Measurements from ENCODE around the gene LDLRAD3.

LDLRAD3 gene

DNA sequence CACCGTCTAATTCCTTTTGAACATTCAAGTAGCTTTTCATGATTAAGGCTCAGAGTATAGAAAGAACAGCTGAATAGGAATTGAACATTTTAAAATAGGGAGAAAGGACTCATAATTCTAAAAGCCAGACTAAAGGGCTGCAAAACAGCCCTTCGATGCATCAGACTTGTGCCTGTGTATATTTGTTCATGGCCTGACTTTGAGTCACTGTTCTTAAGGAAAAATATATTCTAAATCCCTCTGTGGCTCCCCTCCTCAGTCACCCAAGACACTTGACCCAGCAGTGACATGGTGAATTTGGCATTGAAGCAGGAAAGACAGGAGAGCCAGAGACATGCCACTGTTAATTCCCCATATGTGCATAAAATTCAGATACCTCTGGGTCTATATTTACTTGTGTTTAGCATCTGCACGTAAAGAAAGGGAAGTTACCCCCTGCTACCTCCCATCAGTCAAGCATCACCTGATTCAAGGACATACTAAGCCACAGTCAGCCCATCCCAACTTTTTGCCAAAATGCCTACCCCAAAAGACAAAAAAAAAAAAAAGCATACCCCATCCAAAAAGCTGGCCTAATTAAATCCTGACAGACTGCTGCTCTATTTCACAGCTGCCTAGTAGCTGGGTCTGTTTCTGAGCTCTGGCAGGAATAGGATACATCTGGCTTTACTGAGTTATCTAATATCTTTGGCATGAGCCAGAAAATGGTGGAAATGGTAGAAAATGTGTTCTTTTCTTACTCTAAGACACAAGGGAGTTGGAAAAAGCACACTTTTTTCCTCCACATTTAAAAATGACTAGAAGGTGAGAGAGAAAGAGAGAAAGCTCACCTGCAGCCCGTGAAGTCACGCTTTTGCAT, 251.9 kb downstream of the LDLRAD3 start:
- Histone ChIP-seq H3K4me1 (ENCODE audit: insufficient read depth, low read length) (peaks cover 12% of the 10 kb centered on the region), H3K27me3 (ENCODE audit: insufficient read depth, low read length) (no peaks in the 10 kb centered on the region), H3K27ac (ENCODE audit: low read length) (peak overlapping the region; percentile 8), H3K9me3 (ENCODE audit: insufficient read depth, low read depth, low read length) (no peaks in the 10 kb centered on the region), H3K36me3 (ENCODE audit: insufficient read depth, low read depth, low read length) (peaks cover 9% of the 10 kb centered on the region; the same call in 1 of the 2 replicates), H3K4me3 (ENCODE audit: low read length) (0 out of 2 replicates have a peak overlapping the region, but pooled peaks have one; percentile 0), H3K9ac (ENCODE audit: low read depth, low read length) (no peak overlapping the region)

DNA sequence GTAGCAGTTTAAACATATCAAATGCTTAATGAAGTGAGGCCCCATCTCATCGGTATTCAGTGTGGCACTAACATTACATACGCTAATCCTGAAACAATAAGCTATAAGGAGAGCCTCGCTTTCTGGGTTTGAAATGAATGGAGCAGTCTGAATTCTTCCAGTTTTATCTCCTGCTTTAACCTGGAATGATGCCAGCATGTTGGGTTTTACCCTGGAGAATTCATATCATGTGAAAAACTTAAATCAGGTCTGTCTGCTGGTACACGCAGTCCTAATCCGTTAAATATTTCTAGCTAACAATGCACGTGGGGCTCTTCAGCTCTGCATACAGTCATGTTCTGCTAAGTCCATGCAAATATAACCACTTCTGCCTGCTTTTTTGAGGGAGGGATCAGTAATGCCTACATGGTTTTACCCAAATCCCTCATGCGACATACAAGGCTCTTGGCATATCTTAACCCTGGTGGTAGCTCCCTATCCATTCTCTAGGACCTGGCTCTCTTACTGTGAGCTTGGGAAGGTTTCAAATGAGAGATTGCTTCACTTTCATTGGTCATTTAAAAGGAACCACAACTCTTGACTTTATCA, 252.6 kb downstream of the LDLRAD3 start:
- Histone ChIP-seq H3K9me3 (ENCODE audit: insufficient read depth, low read depth, low read length) (no peaks in the 10 kb centered on the region), H3K4me1 (ENCODE audit: insufficient read depth, low read length) (peaks cover 12% of the 10 kb centered on the region), H3K27ac (ENCODE audit: low read length) (no peak overlapping the region), H3K9ac (ENCODE audit: low read depth, low read length) (no peak overlapping the region), H3K27me3 (ENCODE audit: insufficient read depth, low read length) (no peaks in the 10 kb centered on the region), H3K36me3 (ENCODE audit: insufficient read depth, low read depth, low read length) (peaks cover 9% of the 10 kb centered on the region; the same call in 1 of the 2 replicates), H3K4me3 (ENCODE audit: low read length) (0 out of 2 replicates have a peak overlapping the region, but pooled peaks have one; percentile 0)

DNA sequence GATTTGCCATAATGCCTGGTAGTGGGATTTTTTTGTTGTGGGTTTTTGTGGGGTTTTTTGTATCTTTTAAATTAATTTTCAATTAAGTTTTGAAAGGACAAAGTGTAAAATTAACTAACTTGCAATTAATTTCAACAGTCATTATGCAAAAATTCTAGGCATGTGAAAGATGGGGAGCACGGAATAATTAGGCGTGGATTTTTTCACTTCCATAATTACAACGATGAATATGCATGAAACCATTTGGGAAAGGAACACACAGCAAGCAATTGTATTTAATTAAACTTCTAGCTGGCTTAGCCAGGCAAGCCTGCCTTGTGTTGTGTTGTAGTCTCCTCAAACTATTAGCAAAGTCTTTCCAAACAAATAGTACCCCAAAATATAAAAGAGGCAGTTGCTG, 257.5 kb downstream of the LDLRAD3 start:
- Histone ChIP-seq H3K27me3 (ENCODE audit: insufficient read depth, low read length) (no peaks in the 10 kb centered on the region), H3K4me1 (ENCODE audit: insufficient read depth, low read length) (peaks cover 3% of the 10 kb centered on the region), H3K9me3 (ENCODE audit: insufficient read depth, low read depth, low read length) (no peaks in the 10 kb centered on the region), H3K36me3 (ENCODE audit: insufficient read depth, low read depth, low read length) (peaks cover 9% of the 10 kb centered on the region; the same call in 1 of the 2 replicates), H3K9ac (ENCODE audit: low read depth, low read length) (no peak overlapping the region), H3K27ac (ENCODE audit: low read length) (no peak overlapping the region), H3K4me3 (ENCODE audit: low read length) (no peak overlapping the region)

- Histone ChIP-seq H3K36me3 (ENCODE audit: insufficient read depth, low read depth, low read length) (no peaks in the 10 kb centered on the region), H3K4me1 (ENCODE audit: insufficient read depth, low read length) (no peaks in the 10 kb centered on the region)
These were observed 261.7 kb downstream of the LDLRAD3 start for GRCh38 chr11:36205536-36205935.

GRCh38 chr11:36210529-36210928, 266.7 kb downstream of the LDLRAD3 start:
- Histone ChIP-seq H3K4me3 (ENCODE audit: low read length) (no peak overlapping the region), H3K4me1 (ENCODE audit: insufficient read depth, low read length) (peaks cover 3% of the 10 kb centered on the region), H3K36me3 (ENCODE audit: insufficient read depth, low read depth, low read length) (no peaks in the 10 kb centered on the region), H3K27ac (ENCODE audit: low read length) (no peak overlapping the region), H3K9ac (ENCODE audit: low read depth, low read length) (no peak overlapping the region), H3K9me3 (ENCODE audit: insufficient read depth, low read depth, low read length) (no peaks in the 10 kb centered on the region), H3K27me3 (ENCODE audit: insufficient read depth, low read length) (no peaks in the 10 kb centered on the region)

More at GRCh38 chr11:36205536-36205935, 261.7 kb downstream of the LDLRAD3 start:
- H3K27ac ChIP-seq (ENCODE audit: low read length): no peak overlapping the region
- H3K4me3 ChIP-seq (ENCODE audit: low read length): no peak overlapping the region
- H3K9me3 ChIP-seq (ENCODE audit: insufficient read depth, low read depth, low read length): no peaks in the 10 kb centered on the region
- no peak overlapping the region for H3K9ac ChIP-seq (ENCODE audit: low read depth, low read length)
- no peaks in the 10 kb centered on the region for H3K27me3 ChIP-seq (ENCODE audit: insufficient read depth, low read length)

GRCh38 chr11:36211761-36212430, 268.0 kb downstream of the LDLRAD3 start:
- Histone ChIP-seq H3K9me3 (ENCODE audit: insufficient read depth, low read depth, low read length) (no peaks in the 10 kb centered on the region), H3K4me1 (ENCODE audit: insufficient read depth, low read length) (peaks cover 3% of the 10 kb centered on the region), H3K27me3 (ENCODE audit: insufficient read depth, low read length) (no peaks in the 10 kb centered on the region), H3K4me3 (ENCODE audit: low read length) (no peak overlapping the region), H3K36me3 (ENCODE audit: insufficient read depth, low read depth, low read length) (no peaks in the 10 kb centered on the region), H3K9ac (ENCODE audit: low read depth, low read length) (no peak overlapping the region), H3K27ac (ENCODE audit: low read length) (no peak overlapping the region)

DNA sequence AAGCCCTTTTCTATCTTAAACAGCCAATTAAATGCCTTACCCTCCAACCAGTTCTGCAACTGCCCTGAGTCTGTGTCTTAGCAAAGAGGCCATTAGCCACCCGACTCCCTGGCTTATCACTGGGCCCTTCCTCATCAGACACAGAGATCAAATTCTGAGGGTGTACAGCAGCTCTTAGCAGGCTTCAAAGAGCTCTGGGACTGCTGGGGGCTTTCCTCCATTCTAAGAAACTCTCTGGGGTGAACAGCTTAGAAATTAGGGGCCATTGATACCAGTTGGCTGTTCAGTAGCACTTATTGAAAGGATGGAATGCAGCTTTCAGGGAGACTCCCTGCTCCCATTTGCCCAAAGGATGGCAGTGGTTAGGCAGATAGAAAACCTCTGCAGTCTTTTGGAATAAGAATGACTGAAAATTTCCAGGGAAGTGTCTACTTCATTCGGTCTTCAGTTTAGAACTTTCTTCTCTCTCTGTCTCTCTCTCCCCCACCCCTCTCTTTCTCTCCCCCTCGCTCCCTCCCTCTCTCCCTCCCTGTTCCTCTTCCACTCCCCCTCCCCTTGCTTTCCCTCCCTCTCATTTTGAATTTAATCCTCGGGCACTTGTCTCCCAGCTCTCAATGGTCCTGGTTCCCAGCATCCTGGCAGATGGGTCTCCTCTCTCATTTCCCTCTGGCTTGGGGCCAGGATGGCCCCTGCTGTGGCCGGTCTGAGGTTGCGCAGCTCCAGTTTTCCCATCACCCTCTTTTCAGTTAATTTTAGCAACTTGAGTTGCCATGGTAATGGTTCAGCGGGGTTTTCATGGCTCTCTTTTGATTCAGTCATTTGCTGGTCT, 268.9 kb downstream of the LDLRAD3 start:
- peaks cover 3% of the 10 kb centered on the region for H3K4me1 ChIP-seq (ENCODE audit: insufficient read depth, low read length)
- no peaks in the 10 kb centered on the region for H3K27me3 ChIP-seq (ENCODE audit: insufficient read depth, low read length)
- no peak overlapping the region for H3K4me3 ChIP-seq (ENCODE audit: low read length)
- no peak overlapping the region for H3K27ac ChIP-seq (ENCODE audit: low read length)
- no peak overlapping the region for H3K9ac ChIP-seq (ENCODE audit: low read depth, low read length)
- no peaks in the 10 kb centered on the region for H3K36me3 ChIP-seq (ENCODE audit: insufficient read depth, low read depth, low read length)
- H3K9me3 ChIP-seq (ENCODE audit: insufficient read depth, low read depth, low read length): no peaks in the 10 kb centered on the region

DNA sequence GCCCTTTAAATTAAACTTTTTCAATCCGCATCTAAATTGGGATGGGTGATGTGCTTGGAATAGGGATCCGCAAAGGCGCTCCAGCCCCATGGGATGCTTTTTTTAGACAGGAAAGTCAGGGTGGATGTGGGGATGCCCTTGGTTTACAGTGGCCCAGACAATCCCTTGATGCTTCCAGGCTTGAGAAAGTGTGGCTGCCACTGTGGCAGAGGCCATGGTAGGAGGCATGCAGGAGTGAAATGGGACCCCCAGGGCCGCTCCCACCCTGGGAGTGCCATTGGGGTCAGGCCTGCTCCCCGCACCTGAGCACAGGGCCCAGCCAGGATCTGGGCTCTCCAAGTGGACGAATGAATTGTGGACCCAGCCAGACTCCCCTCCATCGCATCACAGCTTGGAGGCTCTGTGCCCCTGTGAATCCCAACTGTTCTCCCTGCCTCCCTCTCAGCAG, 269.6 kb downstream of the LDLRAD3 start:
- Histone ChIP-seq H3K27ac (ENCODE audit: low read length) (no peak overlapping the region), H3K9me3 (ENCODE audit: insufficient read depth, low read depth, low read length) (no peaks in the 10 kb centered on the region), H3K4me1 (ENCODE audit: insufficient read depth, low read length) (peaks cover 3% of the 10 kb centered on the region), H3K36me3 (ENCODE audit: insufficient read depth, low read depth, low read length) (no peaks in the 10 kb centered on the region), H3K4me3 (ENCODE audit: low read length) (no peak overlapping the region), H3K9ac (ENCODE audit: low read depth, low read length) (no peak overlapping the region), H3K27me3 (ENCODE audit: insufficient read depth, low read length) (no peaks in the 10 kb centered on the region)

DNA sequence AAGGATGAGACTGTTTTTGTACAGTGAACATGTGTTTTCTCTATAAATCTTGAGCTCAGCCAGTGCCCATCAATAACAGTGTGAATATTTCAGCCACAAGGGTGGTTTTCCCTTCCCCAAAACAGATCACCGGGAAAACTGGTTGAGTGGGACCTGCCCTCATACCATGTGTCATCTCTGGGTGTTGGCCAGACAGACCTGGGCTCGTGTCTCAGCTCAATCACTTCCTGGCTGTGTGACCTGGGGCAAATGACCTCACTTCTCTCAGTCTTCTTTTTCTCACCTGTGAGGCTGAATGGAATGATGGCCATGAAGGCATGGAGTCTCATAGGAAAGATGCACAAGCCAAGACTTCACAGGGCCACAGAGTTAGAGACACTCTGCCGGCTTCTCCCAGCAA, 270.6 kb downstream of the LDLRAD3 start:
- no peaks in the 10 kb centered on the region for H3K36me3 ChIP-seq (ENCODE audit: insufficient read depth, low read depth, low read length)
- no peaks in the 10 kb centered on the region for H3K27me3 ChIP-seq (ENCODE audit: insufficient read depth, low read length)
- H3K27ac ChIP-seq (ENCODE audit: low read length): no peak overlapping the region
- no peak overlapping the region for H3K9ac ChIP-seq (ENCODE audit: low read depth, low read length)
- peaks cover 3% of the 10 kb centered on the region for H3K4me1 ChIP-seq (ENCODE audit: insufficient read depth, low read length)
- H3K9me3 ChIP-seq (ENCODE audit: insufficient read depth, low read depth, low read length): no peaks in the 10 kb centered on the region; the same call in 1 of the 2 replicates
- H3K4me3 ChIP-seq (ENCODE audit: low read length): no peak overlapping the region

DNA sequence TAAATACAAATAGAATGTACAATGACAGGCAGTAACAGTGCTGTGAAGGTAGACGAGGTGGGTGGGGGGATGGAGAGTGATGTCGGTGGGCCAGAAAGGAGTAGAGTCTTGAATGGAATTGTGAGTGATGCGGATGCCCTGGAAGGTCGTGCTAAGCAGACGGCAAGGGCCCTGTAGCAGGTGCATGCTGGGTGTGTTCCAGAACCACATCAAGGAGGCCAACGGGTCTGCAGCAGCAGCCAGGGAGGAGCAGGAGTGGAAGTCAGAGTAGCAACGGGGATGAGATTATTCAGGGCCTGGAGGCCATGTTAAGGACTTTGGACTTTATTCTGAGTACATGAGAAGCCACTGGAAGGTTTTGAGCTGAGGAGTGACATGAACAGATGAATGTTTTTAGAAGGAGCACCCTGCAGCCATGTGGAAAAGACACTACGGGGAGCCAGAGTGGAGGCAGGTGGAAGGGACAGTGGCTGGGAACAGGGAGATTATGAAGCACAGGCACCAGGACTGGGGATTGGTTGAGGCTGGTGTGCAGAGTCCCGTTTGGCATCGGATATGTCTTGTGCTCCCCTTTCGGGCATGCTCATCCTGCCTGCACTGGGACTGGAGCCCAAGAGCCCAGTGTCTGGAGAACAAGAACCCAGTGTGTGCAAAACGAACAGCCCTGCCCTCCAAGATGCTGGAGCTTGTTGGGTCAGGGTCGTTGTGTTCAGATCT, 271.3 kb downstream of the LDLRAD3 start:
- Histone ChIP-seq H3K27me3 (ENCODE audit: insufficient read depth, low read length) (no peaks in the 10 kb centered on the region), H3K27ac (ENCODE audit: low read length) (no peak overlapping the region), H3K36me3 (ENCODE audit: insufficient read depth, low read depth, low read length) (no peaks in the 10 kb centered on the region), H3K4me1 (ENCODE audit: insufficient read depth, low read length) (peaks cover 3% of the 10 kb centered on the region), H3K4me3 (ENCODE audit: low read length) (no peak overlapping the region), H3K9me3 (ENCODE audit: insufficient read depth, low read depth, low read length) (peaks cover 4% of the 10 kb centered on the region), H3K9ac (ENCODE audit: low read depth, low read length) (no peak overlapping the region)

GRCh38 chr11:36215693-36216060, 271.8 kb downstream of the LDLRAD3 start:
- H3K4me3 ChIP-seq (ENCODE audit: low read length): no peak overlapping the region
- H3K9ac ChIP-seq (ENCODE audit: low read depth, low read length): no peak overlapping the region
- H3K9me3 ChIP-seq (ENCODE audit: insufficient read depth, low read depth, low read length): peaks cover 7% of the 10 kb centered on the region
- H3K36me3 ChIP-seq (ENCODE audit: insufficient read depth, low read depth, low read length): no peaks in the 10 kb centered on the region
- peaks cover 3% of the 10 kb centered on the region for H3K4me1 ChIP-seq (ENCODE audit: insufficient read depth, low read length)
- no peaks in the 10 kb centered on the region for H3K27me3 ChIP-seq (ENCODE audit: insufficient read depth, low read length)
- H3K27ac ChIP-seq (ENCODE audit: low read length): no peak overlapping the region

Data from iPS-20b (cell line).